HEK293 (cell line): ENCODE results near the gene FAM219B.

ENCODE experiments used
- BCL11A ChIP-seq: fragments of 450-650 bp; formaldehyde crosslinking; IDR thresholded peaks from 2 replicates; pipeline ENCODE4 v1.5.1; 2016; ENCODE audit warnings: low read depth, missing biosample characterization, missing genetic modification characterization
- GLI4 ChIP-seq: fragments of 450-650 bp; formaldehyde crosslinking; IDR thresholded peaks from 2 replicates; pipeline ENCODE4 v1.5.1; 2016; ENCODE audit warnings: missing biosample characterization, missing genetic modification characterization
- GLIS2 ChIP-seq: fragments of 450-650 bp; formaldehyde crosslinking; IDR thresholded peaks from 2 replicates; pipeline ENCODE4 v1.5.1; 2016; ENCODE audit warnings: missing biosample characterization, missing genetic modification characterization
- KLF16 ChIP-seq: fragments of 450-650 bp; formaldehyde crosslinking; IDR thresholded peaks from 2 replicates; pipeline ENCODE4 v1.5.1; 2017; ENCODE audit warnings: missing biosample characterization, missing genetic modification characterization
- OSR2 ChIP-seq: fragments of 450-650 bp; formaldehyde crosslinking; IDR thresholded peaks from 2 replicates; pipeline ENCODE4 v1.5.1; 2016; ENCODE audit warnings: missing biosample characterization, missing genetic modification characterization
- PRDM1 ChIP-seq: fragments of 450-650 bp; formaldehyde crosslinking; IDR thresholded peaks from 2 replicates; pipeline ENCODE4; 2016; ENCODE audit warnings: missing biosample characterization, missing genetic modification characterization
- SETDB1 ChIP-seq: IDR thresholded peaks from one replicate; pipeline ENCODE4 v1.6.1; 2017; ENCODE audit warnings: mild to moderate bottlenecking, low read length, moderate library complexity, mixed read lengths; ENCODE audit not compliant: insufficient read length
- ZEB2 ChIP-seq: fragments of 450-650 bp; formaldehyde crosslinking; IDR thresholded peaks from 2 replicates; pipeline ENCODE4 v1.5.1; 2016; ENCODE audit warnings: missing biosample characterization, missing genetic modification characterization
- ZFP69B ChIP-seq: fragments of 450-650 bp; formaldehyde crosslinking; IDR thresholded peaks from 2 replicates; pipeline ENCODE4 v1.5.1; 2016; ENCODE audit warnings: missing biosample characterization, missing genetic modification characterization
- ZNF114 ChIP-seq: fragments of 450-650 bp; formaldehyde crosslinking; IDR thresholded peaks from 2 replicates; pipeline ENCODE4 v1.5.0; 2017; ENCODE audit warnings: missing biosample characterization, missing genetic modification characterization
- ZNF155 ChIP-seq: fragments of 450-650 bp; formaldehyde crosslinking; IDR thresholded peaks from 2 replicates; pipeline ENCODE4 v1.5.1; 2016; ENCODE audit warnings: missing biosample characterization, missing genetic modification characterization
- ZNF2 ChIP-seq: fragments of 450-650 bp; formaldehyde crosslinking; IDR thresholded peaks from 2 replicates; pipeline ENCODE4 v1.5.1; 2016; ENCODE audit warnings: missing biosample characterization, missing genetic modification characterization
- ZNF214 ChIP-seq: fragments of 450-650 bp; formaldehyde crosslinking; IDR thresholded peaks from 2 replicates; pipeline ENCODE4 v1.5.1; 2017; ENCODE audit warnings: missing biosample characterization, mild to moderate bottlenecking, missing genetic modification characterization, borderline replicate concordance
- ZNF221 ChIP-seq: fragments of 450-650 bp; formaldehyde crosslinking; IDR thresholded peaks from 2 replicates; pipeline ENCODE4 v1.5.1; 2017; ENCODE audit warnings: missing biosample characterization, missing genetic modification characterization, borderline replicate concordance
- ZNF292 ChIP-seq: fragments of 450-650 bp; formaldehyde crosslinking; IDR thresholded peaks from 2 replicates; pipeline ENCODE4 v1.5.1; 2016; ENCODE audit warnings: low read depth, missing biosample characterization, missing genetic modification characterization, borderline replicate concordance
- ZNF324 ChIP-seq: fragments of 450-650 bp; formaldehyde crosslinking; IDR thresholded peaks from 2 replicates; pipeline ENCODE4 v1.5.1; 2016; ENCODE audit warnings: missing biosample characterization, missing genetic modification characterization
- ZNF416 ChIP-seq: fragments of 450-650 bp; formaldehyde crosslinking; IDR thresholded peaks from 2 replicates; pipeline ENCODE4 v1.5.1; 2016; ENCODE audit warnings: missing biosample characterization, missing genetic modification characterization
- ZNF510 ChIP-seq: fragments of 450-650 bp; formaldehyde crosslinking; IDR thresholded peaks from 2 replicates; pipeline ENCODE4 v1.5.1; 2018; ENCODE audit warnings: mild to moderate bottlenecking, missing genetic modification characterization, missing biosample characterization; ENCODE audit not compliant: insufficient replicate concordance
- ZNF549 ChIP-seq: fragments of 450-650 bp; IDR thresholded peaks from 2 replicates; pipeline ENCODE4 v1.5.1; 2018; ENCODE audit warnings: missing biosample characterization, missing genetic modification characterization, mild to moderate bottlenecking, inconsistent platforms, moderate library complexity
- ZNF558 ChIP-seq: fragments of 450-650 bp; formaldehyde crosslinking; IDR thresholded peaks from 2 replicates; pipeline ENCODE4 v1.5.1; 2016; ENCODE audit warnings: missing biosample characterization, missing genetic modification characterization
- ZNF624 ChIP-seq: fragments of 450-650 bp; formaldehyde crosslinking; IDR thresholded peaks from 2 replicates; pipeline ENCODE4 v1.5.1; 2017; ENCODE audit warnings: missing biosample characterization, missing genetic modification characterization
- ZNF707 ChIP-seq: fragments of 450-650 bp; formaldehyde crosslinking; IDR thresholded peaks from 2 replicates; pipeline ENCODE4 v1.5.1; 2016; ENCODE audit warnings: missing biosample characterization, missing genetic modification characterization
- TF ChIP-seq, protein P1 (sequence below): fragments of 450-650 bp; formaldehyde crosslinking; IDR thresholded peaks from 2 replicates; pipeline ENCODE4 v1.5.1; 2017; ENCODE audit warnings: missing biosample characterization, missing genetic modification characterization
- TF ChIP-seq, protein P2 (sequence below): fragments of 450-650 bp; formaldehyde crosslinking; IDR thresholded peaks from 2 replicates; pipeline ENCODE4 v1.5.1; 2017; ENCODE audit warnings: missing biosample characterization, missing genetic modification characterization
- TF ChIP-seq, protein P3 (sequence below): fragments of 450-650 bp; formaldehyde crosslinking; IDR thresholded peaks from 2 replicates; pipeline ENCODE4 v1.5.1; 2016; ENCODE audit warnings: missing biosample characterization, missing genetic modification characterization
- TF ChIP-seq, protein P4 (sequence below): fragments of 450-650 bp; formaldehyde crosslinking; IDR thresholded peaks from 2 replicates; pipeline ENCODE4 v1.5.1; 2016; ENCODE audit warnings: missing biosample characterization, missing genetic modification characterization, borderline replicate concordance
- TF ChIP-seq, protein P5 (sequence below): fragments of 450-650 bp; formaldehyde crosslinking; IDR thresholded peaks from 2 replicates; pipeline ENCODE4 v1.5.1; 2016; ENCODE audit warnings: missing biosample characterization, missing genetic modification characterization
- TF ChIP-seq, protein P6 (sequence below): fragments of 450-650 bp; formaldehyde crosslinking; optimal IDR thresholded peaks from 2 replicates; pipeline ENCODE3; 2016; ENCODE audit warnings: missing biosample characterization, mild to moderate bottlenecking, missing genetic modification characterization
- TF ChIP-seq, protein P7 (sequence below): fragments of 450-650 bp; formaldehyde crosslinking; IDR thresholded peaks from 2 replicates; pipeline ENCODE4 v1.5.1; 2016; ENCODE audit warnings: missing biosample characterization, missing genetic modification characterization

The FAM219B gene

DNA sequence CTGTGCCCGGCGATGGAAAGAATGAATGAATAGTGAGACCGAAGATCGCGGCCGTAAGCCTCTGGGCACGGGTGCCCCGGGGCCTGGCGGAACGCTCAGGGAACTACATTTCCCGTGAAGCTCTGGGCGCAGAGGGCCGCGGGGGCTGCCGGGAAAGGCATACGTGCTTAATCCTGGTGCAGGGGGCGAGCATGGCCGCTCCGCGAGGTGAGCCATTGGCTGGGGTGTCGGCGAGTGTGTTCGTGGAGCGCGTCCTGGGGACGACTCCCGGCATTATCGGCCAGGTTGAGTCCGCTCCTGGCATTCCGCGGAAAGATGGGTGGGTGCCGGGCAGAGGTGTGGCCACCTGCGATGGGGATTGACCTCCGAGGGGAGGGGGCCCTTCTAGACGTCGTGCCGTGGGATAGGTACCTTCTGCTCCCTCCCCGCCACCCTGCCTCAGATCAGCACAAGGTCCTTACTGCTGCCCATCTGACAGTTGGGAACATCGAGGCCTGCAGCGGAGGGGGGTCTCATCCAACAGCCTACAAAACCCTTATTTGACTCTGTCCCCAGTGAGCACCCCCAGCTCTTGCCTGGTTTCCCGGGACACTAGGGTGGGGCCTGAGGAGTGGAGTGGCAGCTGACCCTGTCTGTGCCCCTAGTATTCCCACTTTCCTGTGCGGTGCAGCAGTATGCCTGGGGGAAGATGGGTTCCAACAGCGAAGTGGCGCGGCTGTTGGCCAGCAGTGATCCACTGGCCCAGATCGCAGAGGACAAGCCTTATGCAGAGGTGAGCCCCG is 16.6 kb downstream of the FAM219B start, which contains the start of gene MPI (continued):
- 0 out of 2 replicates have a peak, but pooled peaks have one; percentile 60 for TF ChIP-seq BCL11A (tag by site-specific recombination)
- TF ChIP-seq, protein P1, sequence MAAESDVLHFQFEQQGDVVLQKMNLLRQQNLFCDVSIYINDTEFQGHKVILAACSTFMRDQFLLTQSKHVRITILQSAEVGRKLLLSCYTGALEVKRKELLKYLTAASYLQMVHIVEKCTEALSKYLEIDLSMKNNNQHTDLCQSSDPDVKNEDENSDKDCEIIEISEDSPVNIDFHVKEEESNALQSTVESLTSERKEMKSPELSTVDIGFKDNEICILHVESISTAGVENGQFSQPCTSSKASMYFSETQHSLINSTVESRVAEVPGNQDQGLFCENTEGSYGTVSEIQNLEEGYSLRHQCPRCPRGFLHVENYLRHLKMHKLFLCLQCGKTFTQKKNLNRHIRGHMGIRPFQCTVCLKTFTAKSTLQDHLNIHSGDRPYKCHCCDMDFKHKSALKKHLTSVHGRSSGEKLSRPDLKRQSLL (tag by site-specific recombination): no peak
- TF ChIP-seq ZNF558 (tag by site-specific recombination): no peak
- no peak for TF ChIP-seq ZNF221 (tag by site-specific recombination)
- TF ChIP-seq, protein P2, sequence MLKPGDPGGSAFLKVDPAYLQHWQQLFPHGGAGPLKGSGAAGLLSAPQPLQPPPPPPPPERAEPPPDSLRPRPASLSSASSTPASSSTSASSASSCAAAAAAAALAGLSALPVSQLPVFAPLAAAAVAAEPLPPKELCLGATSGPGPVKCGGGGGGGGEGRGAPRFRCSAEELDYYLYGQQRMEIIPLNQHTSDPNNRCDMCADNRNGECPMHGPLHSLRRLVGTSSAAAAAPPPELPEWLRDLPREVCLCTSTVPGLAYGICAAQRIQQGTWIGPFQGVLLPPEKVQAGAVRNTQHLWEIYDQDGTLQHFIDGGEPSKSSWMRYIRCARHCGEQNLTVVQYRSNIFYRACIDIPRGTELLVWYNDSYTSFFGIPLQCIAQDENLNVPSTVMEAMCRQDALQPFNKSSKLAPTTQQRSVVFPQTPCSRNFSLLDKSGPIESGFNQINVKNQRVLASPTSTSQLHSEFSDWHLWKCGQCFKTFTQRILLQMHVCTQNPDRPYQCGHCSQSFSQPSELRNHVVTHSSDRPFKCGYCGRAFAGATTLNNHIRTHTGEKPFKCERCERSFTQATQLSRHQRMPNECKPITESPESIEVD (tag by site-specific recombination): no peak
- no peak for TF ChIP-seq ZNF155 (tag by site-specific recombination)
- TF ChIP-seq, protein P3, sequence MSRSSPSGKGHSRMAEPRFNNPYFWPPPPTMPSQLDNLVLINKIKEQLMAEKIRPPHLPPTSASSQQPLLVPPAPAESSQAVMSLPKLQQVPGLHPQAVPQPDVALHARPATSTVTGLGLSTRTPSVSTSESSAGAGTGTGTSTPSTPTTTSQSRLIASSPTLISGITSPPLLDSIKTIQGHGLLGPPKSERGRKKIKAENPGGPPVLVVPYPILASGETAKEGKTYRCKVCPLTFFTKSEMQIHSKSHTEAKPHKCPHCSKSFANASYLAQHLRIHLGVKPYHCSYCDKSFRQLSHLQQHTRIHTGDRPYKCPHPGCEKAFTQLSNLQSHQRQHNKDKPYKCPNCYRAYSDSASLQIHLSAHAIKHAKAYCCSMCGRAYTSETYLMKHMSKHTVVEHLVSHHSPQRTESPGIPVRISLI (tag by site-specific recombination): no peak
- no peak for TF ChIP-seq SETDB1
- no peak for TF ChIP-seq PRDM1 (tag by site-specific recombination)
- no peak for TF ChIP-seq OSR2 (tag by site-specific recombination)
- TF ChIP-seq ZNF416 (tag by site-specific recombination): 0 out of 2 replicates have a peak, but pooled peaks have one; percentile 62
- TF ChIP-seq, protein P4, sequence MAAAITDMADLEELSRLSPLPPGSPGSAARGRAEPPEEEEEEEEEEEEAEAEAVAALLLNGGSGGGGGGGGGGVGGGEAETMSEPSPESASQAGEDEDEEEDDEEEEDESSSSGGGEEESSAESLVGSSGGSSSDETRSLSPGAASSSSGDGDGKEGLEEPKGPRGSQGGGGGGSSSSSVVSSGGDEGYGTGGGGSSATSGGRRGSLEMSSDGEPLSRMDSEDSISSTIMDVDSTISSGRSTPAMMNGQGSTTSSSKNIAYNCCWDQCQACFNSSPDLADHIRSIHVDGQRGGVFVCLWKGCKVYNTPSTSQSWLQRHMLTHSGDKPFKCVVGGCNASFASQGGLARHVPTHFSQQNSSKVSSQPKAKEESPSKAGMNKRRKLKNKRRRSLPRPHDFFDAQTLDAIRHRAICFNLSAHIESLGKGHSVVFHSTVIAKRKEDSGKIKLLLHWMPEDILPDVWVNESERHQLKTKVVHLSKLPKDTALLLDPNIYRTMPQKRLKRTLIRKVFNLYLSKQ (tag by site-specific recombination): no peak
- no peak for TF ChIP-seq ZNF114 (tag by site-specific recombination)
- peak; percentile 95 for TF ChIP-seq GLIS2 (tag by site-specific recombination)
- TF ChIP-seq KLF16: peak; percentile 89
- no peak for TF ChIP-seq ZNF510 (tag by site-specific recombination)
- peak; percentile 95 for TF ChIP-seq ZNF324
- no peak for TF ChIP-seq ZNF707 (tag by site-specific recombination)
- TF ChIP-seq, protein P5, sequence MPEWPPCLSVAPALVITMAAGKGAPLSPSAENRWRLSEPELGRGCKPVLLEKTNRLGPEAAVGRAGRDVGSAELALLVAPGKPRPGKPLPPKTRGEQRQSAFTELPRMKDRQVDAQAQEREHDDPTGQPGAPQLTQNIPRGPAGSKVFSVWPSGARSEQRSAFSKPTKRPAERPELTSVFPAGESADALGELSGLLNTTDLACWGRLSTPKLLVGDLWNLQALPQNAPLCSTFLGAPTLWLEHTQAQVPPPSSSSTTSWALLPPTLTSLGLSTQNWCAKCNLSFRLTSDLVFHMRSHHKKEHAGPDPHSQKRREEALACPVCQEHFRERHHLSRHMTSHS (tag by site-specific recombination): 0 out of 2 replicates have a peak, but pooled peaks have one; percentile 26
- no peak for TF ChIP-seq ZNF214 (tag by site-specific recombination)
- TF ChIP-seq ZEB2 (tag by site-specific recombination): peak; percentile 75
- TF ChIP-seq, protein P6, sequence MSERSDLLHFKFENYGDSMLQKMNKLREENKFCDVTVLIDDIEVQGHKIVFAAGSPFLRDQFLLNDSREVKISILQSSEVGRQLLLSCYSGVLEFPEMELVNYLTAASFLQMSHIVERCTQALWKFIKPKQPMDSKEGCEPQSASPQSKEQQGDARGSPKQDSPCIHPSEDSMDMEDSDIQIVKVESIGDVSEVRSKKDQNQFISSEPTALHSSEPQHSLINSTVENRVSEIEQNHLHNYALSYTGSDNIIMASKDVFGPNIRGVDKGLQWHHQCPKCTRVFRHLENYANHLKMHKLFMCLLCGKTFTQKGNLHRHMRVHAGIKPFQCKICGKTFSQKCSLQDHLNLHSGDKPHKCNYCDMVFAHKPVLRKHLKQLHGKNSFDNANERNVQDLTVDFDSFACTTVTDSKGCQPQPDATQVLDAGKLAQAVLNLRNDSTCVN (tag by site-specific recombination): peak; percentile 97
- TF ChIP-seq GLI4 (tag by site-specific recombination): peak; percentile 17; the same call in 1 of the 2 replicates
- peak; percentile 88 for TF ChIP-seq ZFP69B
- no peak for TF ChIP-seq ZNF292 (tag by site-specific recombination)
- no peak for TF ChIP-seq ZNF624
- TF ChIP-seq, protein P7, sequence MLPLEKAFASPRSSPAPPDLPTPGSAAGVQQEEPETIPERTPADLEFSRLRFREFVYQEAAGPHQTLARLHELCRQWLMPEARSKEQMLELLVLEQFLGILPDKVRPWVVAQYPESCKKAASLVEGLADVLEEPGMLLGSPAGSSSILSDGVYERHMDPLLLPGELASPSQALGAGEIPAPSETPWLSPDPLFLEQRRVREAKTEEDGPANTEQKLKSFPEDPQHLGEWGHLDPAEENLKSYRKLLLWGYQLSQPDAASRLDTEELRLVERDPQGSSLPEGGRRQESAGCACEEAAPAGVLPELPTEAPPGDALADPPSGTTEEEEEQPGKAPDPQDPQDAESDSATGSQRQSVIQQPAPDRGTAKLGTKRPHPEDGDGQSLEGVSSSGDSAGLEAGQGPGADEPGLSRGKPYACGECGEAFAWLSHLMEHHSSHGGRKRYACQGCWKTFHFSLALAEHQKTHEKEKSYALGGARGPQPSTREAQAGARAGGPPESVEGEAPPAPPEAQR: peak; percentile 58; the same call in 1 of the 2 replicates
- peak; percentile 86 for TF ChIP-seq ZNF2
- no peak for TF ChIP-seq ZNF549
